ENCODE measurements around the gene BEST2. TPM values are rescaled to one million over a fixed set of nuclear protein-coding genes. Genes with fewer than 3 reads are reported as not detected.

The BEST2 gene
- total RNA-seq, 1 experiment from 2014 or later, result not detected

GRCh38 chr19:12793290-12794195 is 42.0 kb downstream of the BEST2 start:
- CTCF ChIA-PET, result interaction anchor here (0.6 to 1.1 kb wide), 3 partner anchors 27 to 42 kb away, joined by 3 to 4 read pairs (median 3); no protein-coding TSS in a partner anchor
- ATAC-seq (peak; percentile 43), DNase-seq (ENCODE audit: low read depth, low spot score) (no peak)
- H3K4me1 ChIP-seq (ENCODE audit: control insufficient read depth, insufficient read depth, low read length), result peaks cover 21% of the 10 kb centered on the region
- H3K27ac ChIP-seq (ENCODE audit: low read length), result peak overlapping the region; percentile 87
- no TSS peak for BruUV-seq (replicated peaks)
- no peaks in the 10 kb centered on the region for H3K27me3 ChIP-seq (ENCODE audit: control insufficient read depth, insufficient read depth, low read length)
- peak overlapping the region; percentile 75 to 79 for H3K4me3 ChIP-seq (ENCODE audit: low read depth in 2 of 2, low read length in 2 of 2)
- no peaks in the 10 kb centered on the region for H3K9me3 ChIP-seq (ENCODE audit: control insufficient read depth, insufficient read depth, low read depth, low read length)
- peaks cover 2% of the 10 kb centered on the region for H3K36me3 ChIP-seq (ENCODE audit: control insufficient read depth, insufficient read depth, low read length)
- peak; percentile 54; the same call in 1 of the 2 replicates for TF ChIP-seq SIN3A (IDR thresholded peaks at IDR 0.05; ENCODE audit: borderline replicate concordance, insufficient read depth, low read depth, low read length)
- no peak; a peak in 1 of 4 replicates for TF ChIP-seq REST (IDR thresholded peaks at IDR 0.05; ENCODE audit: insufficient read depth in 1 of 2, low read depth in 2 of 2, low read length in 1 of 2)
- peak; percentile 59; the same call in 1 of the 2 replicates for TF ChIP-seq POLR2AphosphoS5 (IDR thresholded peaks at IDR 0.05; ENCODE audit: low read depth, low read length)
- in situ Hi-C loops (cut with HindIII; ENCODE audit: low pct_unique_long_range_greater_than_20kb, low sequenced_read_pairs), result no loop called here
- POLR2A ChIA-PET, result interaction anchor here (0.6 to 2.8 kb wide), 3 partner anchors 16 to 112 kb away, joined by 4 to 16 read pairs (median 9); no protein-coding TSS in a partner anchor
- intact Hi-C loops (cut with micrococcal nuclease; ENCODE audit: unreplicated experiment), result no loop called here

- no TSS peak for BruUV-seq (replicated peaks)
- ChIA-PET POLR2A (interaction anchor here (0.6 kb wide), 3 partner anchors 12 to 112 kb away, joined by 4 to 9 read pairs (median 7); no protein-coding TSS in a partner anchor), CTCF (interaction anchor here (0.7 to 2.9 kb wide), 4 partner anchors 17 to 34 kb away, joined by 11 to 37 read pairs (median 18); no protein-coding TSS in a partner anchor)
- DNase-seq (ENCODE audit: low read depth, low spot score) (no peak), ATAC-seq (no peak)
- Histone ChIP-seq H3K4me3 (ENCODE audit: low read depth in 2 of 2, low read length in 2 of 2) (peak overlapping the region; percentile 75 to 79), H3K9me3 (ENCODE audit: control insufficient read depth, insufficient read depth, low read depth, low read length) (no peaks in the 10 kb centered on the region), H3K27me3 (ENCODE audit: control insufficient read depth, insufficient read depth, low read length) (no peaks in the 10 kb centered on the region), H3K27ac (ENCODE audit: low read length) (peak overlapping the region; percentile 87), H3K36me3 (ENCODE audit: control insufficient read depth, insufficient read depth, low read length) (peaks cover 2% of the 10 kb centered on the region), H3K4me1 (ENCODE audit: control insufficient read depth, insufficient read depth, low read length) (peaks cover 16% of the 10 kb centered on the region)
- no peak for TF ChIP-seq REST (IDR thresholded peaks at IDR 0.05; ENCODE audit: insufficient read depth in 1 of 2, low read depth in 2 of 2, low read length in 1 of 2)
- TF ChIP-seq, protein P1, sequence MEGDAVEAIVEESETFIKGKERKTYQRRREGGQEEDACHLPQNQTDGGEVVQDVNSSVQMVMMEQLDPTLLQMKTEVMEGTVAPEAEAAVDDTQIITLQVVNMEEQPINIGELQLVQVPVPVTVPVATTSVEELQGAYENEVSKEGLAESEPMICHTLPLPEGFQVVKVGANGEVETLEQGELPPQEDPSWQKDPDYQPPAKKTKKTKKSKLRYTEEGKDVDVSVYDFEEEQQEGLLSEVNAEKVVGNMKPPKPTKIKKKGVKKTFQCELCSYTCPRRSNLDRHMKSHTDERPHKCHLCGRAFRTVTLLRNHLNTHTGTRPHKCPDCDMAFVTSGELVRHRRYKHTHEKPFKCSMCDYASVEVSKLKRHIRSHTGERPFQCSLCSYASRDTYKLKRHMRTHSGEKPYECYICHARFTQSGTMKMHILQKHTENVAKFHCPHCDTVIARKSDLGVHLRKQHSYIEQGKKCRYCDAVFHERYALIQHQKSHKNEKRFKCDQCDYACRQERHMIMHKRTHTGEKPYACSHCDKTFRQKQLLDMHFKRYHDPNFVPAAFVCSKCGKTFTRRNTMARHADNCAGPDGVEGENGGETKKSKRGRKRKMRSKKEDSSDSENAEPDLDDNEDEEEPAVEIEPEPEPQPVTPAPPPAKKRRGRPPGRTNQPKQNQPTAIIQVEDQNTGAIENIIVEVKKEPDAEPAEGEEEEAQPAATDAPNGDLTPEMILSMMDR (IDR thresholded peaks at IDR 0.05), result no peak
- no peak for TF ChIP-seq TCF7L2 (IDR thresholded peaks at IDR 0.05; ENCODE audit: low read depth, low read length)
- no peak for TF ChIP-seq SIN3A (IDR thresholded peaks at IDR 0.05; ENCODE audit: borderline replicate concordance, insufficient read depth, low read depth, low read length)
- no peak; the same call in 1 of the 2 replicates for TF ChIP-seq POLR2AphosphoS5 (IDR thresholded peaks at IDR 0.05; ENCODE audit: low read depth, low read length)
- intact Hi-C loops (cut with micrococcal nuclease; ENCODE audit: unreplicated experiment) (no loop called here), in situ Hi-C loops (cut with HindIII; ENCODE audit: low pct_unique_long_range_greater_than_20kb, low sequenced_read_pairs) (no loop called here)
Measured at GRCh38 chr19:12794196-12794941, 42.8 kb downstream of the BEST2 start.

Data from Panc1 (cell line).